SU-DHL-6 (cell line): ENCODE measurements around the gene ZMYND15.

Source experiments
- H2AFZ ChIP-seq: fragments of 200-600 bp; sonication (generic); 2 replicates; pipeline ENCODE4 v1.6.1; 2014; ENCODE audit warnings: low read depth, mild to moderate bottlenecking, moderate library complexity, mixed read lengths, antibody characterized with exemption, low read length; ENCODE audit not compliant: severe bottlenecking
- H3F3A ChIP-seq: fragments of 200-600 bp; shearing (Covaris generic); 2 replicates; pipeline ENCODE4 v1.6.0; 2016; ENCODE audit warnings: antibody characterized with exemption, mild to moderate bottlenecking; ENCODE audit not compliant: insufficient read depth
- H3K27ac ChIP-seq: fragments of 200-600 bp; sonication (generic); 2 replicates; pipeline ENCODE4 v1.5.1; 2016; ENCODE audit warnings: low read depth, mild to moderate bottlenecking, low read length, moderate library complexity, mixed read lengths
- H3K27me3 ChIP-seq: fragments of 200-600 bp; sonication (generic), shearing (Covaris generic); 2 replicates; pipeline ENCODE4 v1.6.0; 2014; ENCODE audit warnings: mild to moderate bottlenecking, low read length
- H3K36me3 ChIP-seq: fragments of 200-600 bp; sonication (generic); 2 replicates; pipeline ENCODE4 v1.6.1; 2014; ENCODE audit warnings: mild to moderate bottlenecking, low read length, mixed read lengths
- H3K4me2 ChIP-seq: fragments of 300-600, 200-600 bp; shearing (Covaris generic), sonication (generic); 2 replicates; pipeline ENCODE4 v1.6.0; 2014; ENCODE audit warnings: low read length, low read depth, mild to moderate bottlenecking; ENCODE audit not compliant: poor library complexity, severe bottlenecking
- H3K4me3 ChIP-seq: fragments of 200-600 bp; sonication (generic); 2 replicates; pipeline ENCODE4 v1.5.1; 2014; ENCODE audit warnings: antibody characterized with exemption, low read length, mild to moderate bottlenecking, mixed read lengths; ENCODE audit not compliant: insufficient read depth, poor library complexity, severe bottlenecking
- H3K79me2 ChIP-seq: fragments of 200-600 bp; sonication (generic); 2 replicates; pipeline ENCODE4 v1.6.1; 2014; ENCODE audit warnings: mild to moderate bottlenecking, low read length, moderate library complexity; ENCODE audit not compliant: insufficient read depth
- H3K9ac ChIP-seq: fragments of 200-600 bp; sonication (generic); 2 replicates; pipeline ENCODE4 v1.7.0; 2014; ENCODE audit warnings: mild to moderate bottlenecking, low read length
- H3K9me2 ChIP-seq: fragments of 200-600 bp; sonication (generic); replicated peaks from 2 replicates; pipeline ENCODE4 v1.6.1; 2014; ENCODE audit warnings: low read length; ENCODE audit not compliant: insufficient read depth
- H3K9me3 ChIP-seq: fragments of 200-600 bp; sonication (generic); 2 replicates; pipeline ENCODE4 v1.6.1; 2014; ENCODE audit warnings: low read length, mixed read lengths; ENCODE audit not compliant: insufficient read depth
- H4K20me1 ChIP-seq: fragments of 200-600 bp; sonication (generic); 2 replicates; pipeline ENCODE4 v1.6.1; 2014; ENCODE audit warnings: low read depth, mild to moderate bottlenecking, antibody characterized with exemption, low read length, moderate library complexity, mixed read lengths
- EZH2phosphoT487 ChIP-seq: fragments of 200-600 bp; sonication (generic), shearing (Covaris generic); conservative IDR thresholded peaks from 2 replicates; pipeline ENCODE4 v1.6.1; 2018; ENCODE audit warnings: mild to moderate bottlenecking, antibody characterized with exemption, low read length, moderate library complexity, mixed read lengths
- TF ChIP-seq, protein P1 (sequence below): fragments of 200-600 bp; sonication (generic); IDR thresholded peaks from one replicate; pipeline ENCODE4 v1.5.1; 2017; ENCODE audit warnings: antibody characterized with exemption, mild to moderate bottlenecking, low read length, moderate library complexity; ENCODE audit not compliant: insufficient read depth, poor library complexity, severe bottlenecking

The ZMYND15 gene

DNA sequence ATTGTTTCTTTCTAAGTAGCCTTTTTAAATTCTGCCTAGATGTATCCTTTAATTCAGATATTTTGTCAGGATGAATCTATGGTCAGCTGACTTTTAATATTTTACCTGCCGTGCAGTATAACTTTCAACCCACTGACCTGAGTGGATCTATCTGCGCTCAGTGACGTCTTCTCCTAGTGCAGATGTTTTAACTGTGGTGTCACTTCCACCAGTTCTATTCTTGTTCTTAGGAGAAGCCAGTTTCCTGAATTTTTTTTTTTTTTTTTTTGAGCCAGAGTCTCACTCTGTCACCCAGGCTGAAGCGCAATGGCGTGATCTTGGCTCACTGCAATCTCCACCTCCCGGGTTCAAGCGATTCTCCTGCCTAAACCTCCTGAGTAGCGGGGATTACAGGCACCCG lies 27.1 kb downstream of the ZMYND15 start:
- no peak overlapping the region for H3K27ac ChIP-seq
- no peaks in the 10 kb centered on the region for H4K20me1 ChIP-seq

DNA sequence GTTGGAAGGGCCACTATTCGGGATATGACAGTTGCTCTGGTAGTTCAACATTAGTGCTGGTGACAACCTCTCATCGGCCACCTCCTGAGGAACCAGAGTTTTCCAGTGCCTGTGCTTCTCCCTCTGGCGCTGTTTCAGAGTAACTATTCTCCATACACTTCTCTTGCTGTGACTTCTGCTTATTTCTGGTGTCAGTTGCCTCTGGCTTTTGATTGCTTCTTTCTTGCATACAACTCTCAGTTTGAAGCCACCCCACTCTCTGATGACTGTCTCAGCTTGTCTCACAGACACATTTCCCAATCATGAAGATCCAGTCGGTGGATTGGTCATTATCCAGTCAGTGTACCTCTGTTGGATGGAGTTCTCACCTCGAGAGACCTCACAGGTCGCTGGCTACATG lies 28.7 kb downstream of the ZMYND15 start:
- no peak for TF ChIP-seq EZH2phosphoT487
- TF ChIP-seq, protein P1, sequence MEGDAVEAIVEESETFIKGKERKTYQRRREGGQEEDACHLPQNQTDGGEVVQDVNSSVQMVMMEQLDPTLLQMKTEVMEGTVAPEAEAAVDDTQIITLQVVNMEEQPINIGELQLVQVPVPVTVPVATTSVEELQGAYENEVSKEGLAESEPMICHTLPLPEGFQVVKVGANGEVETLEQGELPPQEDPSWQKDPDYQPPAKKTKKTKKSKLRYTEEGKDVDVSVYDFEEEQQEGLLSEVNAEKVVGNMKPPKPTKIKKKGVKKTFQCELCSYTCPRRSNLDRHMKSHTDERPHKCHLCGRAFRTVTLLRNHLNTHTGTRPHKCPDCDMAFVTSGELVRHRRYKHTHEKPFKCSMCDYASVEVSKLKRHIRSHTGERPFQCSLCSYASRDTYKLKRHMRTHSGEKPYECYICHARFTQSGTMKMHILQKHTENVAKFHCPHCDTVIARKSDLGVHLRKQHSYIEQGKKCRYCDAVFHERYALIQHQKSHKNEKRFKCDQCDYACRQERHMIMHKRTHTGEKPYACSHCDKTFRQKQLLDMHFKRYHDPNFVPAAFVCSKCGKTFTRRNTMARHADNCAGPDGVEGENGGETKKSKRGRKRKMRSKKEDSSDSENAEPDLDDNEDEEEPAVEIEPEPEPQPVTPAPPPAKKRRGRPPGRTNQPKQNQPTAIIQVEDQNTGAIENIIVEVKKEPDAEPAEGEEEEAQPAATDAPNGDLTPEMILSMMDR: no peak
- no peak overlapping the region for H3K4me3 ChIP-seq
- no peaks in the 10 kb centered on the region for H3K36me3 ChIP-seq
- no peaks in the 10 kb centered on the region for H3F3A ChIP-seq
- no peak overlapping the region for H3K4me2 ChIP-seq
- no peak overlapping the region for H2AFZ ChIP-seq
- no peaks in the 10 kb centered on the region for H3K9me3 ChIP-seq
- no peaks in the 10 kb centered on the region for H4K20me1 ChIP-seq
- no peaks in the 10 kb centered on the region for H3K9me2 ChIP-seq
- H3K27ac ChIP-seq: no peak overlapping the region
- no peaks in the 10 kb centered on the region for H3K79me2 ChIP-seq
- no peak overlapping the region for H3K9ac ChIP-seq
- no peaks in the 10 kb centered on the region for H3K27me3 ChIP-seq

More for the DNA sequence above, 27.1 kb downstream of the ZMYND15 start:
- H2AFZ ChIP-seq: no peak overlapping the region
- TF ChIP-seq, protein P1: no peak
- no peak for TF ChIP-seq EZH2phosphoT487
- no peaks in the 10 kb centered on the region for H3F3A ChIP-seq
- H3K36me3 ChIP-seq: no peaks in the 10 kb centered on the region
- no peak overlapping the region for H3K4me3 ChIP-seq
- H3K4me2 ChIP-seq: no peak overlapping the region
- H3K9me2 ChIP-seq: no peaks in the 10 kb centered on the region
- no peaks in the 10 kb centered on the region for H3K9me3 ChIP-seq
- no peaks in the 10 kb centered on the region for H3K27me3 ChIP-seq
- H3K79me2 ChIP-seq: no peaks in the 10 kb centered on the region
- no peak overlapping the region for H3K9ac ChIP-seq

DNA sequence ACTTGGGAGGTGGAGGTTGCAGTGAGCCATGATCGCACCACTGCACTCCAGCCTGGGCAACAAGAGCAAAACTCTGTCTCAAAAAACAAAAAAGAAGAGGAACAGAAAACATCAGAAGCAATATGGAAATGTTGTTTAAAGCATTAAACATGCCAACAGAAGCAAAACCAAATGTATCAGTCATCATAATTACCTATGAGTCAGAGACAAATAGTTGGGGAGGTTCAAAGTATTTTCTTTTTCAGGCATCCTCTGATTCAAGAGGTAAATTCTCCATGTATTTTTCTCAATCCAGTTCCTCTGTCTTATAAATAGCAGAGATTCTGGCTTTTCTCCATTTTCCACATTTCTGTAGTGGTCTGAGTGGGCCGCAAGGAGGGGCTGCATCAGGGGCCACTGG lies 30.0 kb downstream of the ZMYND15 start:
- H3K27me3 ChIP-seq: no peaks in the 10 kb centered on the region
- H3K36me3 ChIP-seq: no peaks in the 10 kb centered on the region
- no peak overlapping the region for H3K4me2 ChIP-seq
- no peaks in the 10 kb centered on the region for H3K9me2 ChIP-seq
- H3K9me3 ChIP-seq: no peaks in the 10 kb centered on the region
- H3K79me2 ChIP-seq: no peaks in the 10 kb centered on the region
- no peak overlapping the region for H2AFZ ChIP-seq
- TF ChIP-seq, protein P1: no peak
- no peaks in the 10 kb centered on the region for H4K20me1 ChIP-seq
- H3F3A ChIP-seq: no peaks in the 10 kb centered on the region
- no peak overlapping the region for H3K4me3 ChIP-seq
- H3K9ac ChIP-seq: no peak overlapping the region
- no peak overlapping the region for H3K27ac ChIP-seq
